Muscle layer of duodenum (tissue), 2 donors: ENCODE results near the gene NPAS4.
"Not testable (repeated sequence)": the region's sequence is repeated elsewhere in the genome, so short reads cannot be mapped to it uniquely, and the experiment has no call there.

Experiments used
- H3K27ac ChIP-seq: one replicate; pipeline ENCODE4 v1.7.0; 2013; ENCODE audit warnings: mild to moderate bottlenecking, low read length
- H3K27me3 ChIP-seq: one replicate; pipeline ENCODE4 v1.7.0; 2013; ENCODE audit warnings: low read depth, mild to moderate bottlenecking, control low read depth, low read length
- H3K36me3 ChIP-seq, 2 donors: one replicate each; pipeline ENCODE4 v1.7.0; 2013; ENCODE audit warnings: low read length in 2 of 2, control low read depth in 1 of 2, mild to moderate bottlenecking in 1 of 2; ENCODE audit not compliant: insufficient read depth in 2 of 2, control insufficient read depth in 1 of 2
- H3K4me1 ChIP-seq, 2 donors: one replicate each; pipeline ENCODE4 v1.7.0; 2013; ENCODE audit warnings: low read length in 2 of 2, mild to moderate bottlenecking in 2 of 2, control low read depth in 1 of 2, moderate library complexity in 1 of 2; ENCODE audit not compliant: insufficient read depth in 2 of 2, control insufficient read depth in 1 of 2
- H3K4me3 ChIP-seq, 2 donors: one replicate each; pipeline ENCODE4 v1.7.0; 2013; ENCODE audit warnings: low read length in 2 of 2, low read depth in 1 of 2, mild to moderate bottlenecking in 1 of 2
- H3K9me3 ChIP-seq, 2 donors: one replicate each; pipeline ENCODE4 v1.7.0; 2013; ENCODE audit warnings: low read length in 2 of 2, control low read depth in 1 of 2, mild to moderate bottlenecking in 1 of 2; ENCODE audit not compliant: control insufficient read depth in 1 of 2
- donor health status: healthy.

Gene NPAS4

GRCh38 chr11:66462911-66463310, 42.1 kb downstream of the NPAS4 start:
- H3K27me3 ChIP-seq, result no peaks in the 10 kb centered on the region
- no peaks in the 10 kb centered on the region for H3K9me3 ChIP-seq
- H3K27ac ChIP-seq, result no peak overlapping the region
- H3K36me3 ChIP-seq, result no peaks in the 10 kb centered on the region
- no peak overlapping the region for H3K4me3 ChIP-seq
- peaks cover 6% of the 10 kb centered on the region in 2 donors for H3K4me1 ChIP-seq

- not testable (repeated sequence) for H3K27ac ChIP-seq, H3K4me3 ChIP-seq, H3K9me3 ChIP-seq, H3K36me3 ChIP-seq, H3K27me3 ChIP-seq, H3K4me1 ChIP-seq
Observed at GRCh38 chr11:66464116-66464515, 43.3 kb downstream of the NPAS4 start.

DNA sequence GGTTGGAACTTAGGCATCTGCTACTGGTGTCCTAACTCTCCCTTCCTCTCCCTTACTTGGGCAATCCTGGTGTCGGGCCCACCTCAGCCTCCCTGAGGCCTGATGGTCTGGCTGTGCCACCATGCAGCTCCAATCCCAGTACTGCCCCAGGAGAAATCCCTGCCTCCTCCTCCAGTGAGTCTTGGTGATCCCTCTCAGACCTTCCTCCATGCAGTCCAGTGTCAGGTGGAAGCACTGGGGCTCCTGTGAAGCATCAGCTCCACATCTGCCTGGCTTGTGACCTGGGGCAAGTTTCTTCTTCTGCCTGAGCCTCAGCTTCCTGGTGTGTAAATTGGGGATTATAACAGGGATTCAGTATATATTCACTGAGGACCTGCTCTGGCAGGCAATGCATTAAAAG, 44.1 kb downstream of the NPAS4 start:
- no peaks in the 10 kb centered on the region for H3K36me3 ChIP-seq
- H3K27ac ChIP-seq, result no peak overlapping the region
- H3K4me1 ChIP-seq, result peaks cover 6 to 10% of the 10 kb centered on the region in 2 donors
- H3K9me3 ChIP-seq, result no peaks in the 10 kb centered on the region
- H3K27me3 ChIP-seq, result no peaks in the 10 kb centered on the region
- H3K4me3 ChIP-seq, result no peak overlapping the region

GRCh38 chr11:66465373-66466224, 44.8 kb downstream of the NPAS4 start:
- H3K4me1 ChIP-seq, result peaks cover 6 to 10% of the 10 kb centered on the region in 2 donors
- no peaks in the 10 kb centered on the region for H3K9me3 ChIP-seq
- no peaks in the 10 kb centered on the region for H3K27me3 ChIP-seq
- H3K36me3 ChIP-seq, result peaks cover 0 to 3% of the 10 kb centered on the region in 2 donors
- H3K4me3 ChIP-seq, result peak overlapping the region; percentile 70 to 72
- no peak overlapping the region for H3K27ac ChIP-seq

DNA sequence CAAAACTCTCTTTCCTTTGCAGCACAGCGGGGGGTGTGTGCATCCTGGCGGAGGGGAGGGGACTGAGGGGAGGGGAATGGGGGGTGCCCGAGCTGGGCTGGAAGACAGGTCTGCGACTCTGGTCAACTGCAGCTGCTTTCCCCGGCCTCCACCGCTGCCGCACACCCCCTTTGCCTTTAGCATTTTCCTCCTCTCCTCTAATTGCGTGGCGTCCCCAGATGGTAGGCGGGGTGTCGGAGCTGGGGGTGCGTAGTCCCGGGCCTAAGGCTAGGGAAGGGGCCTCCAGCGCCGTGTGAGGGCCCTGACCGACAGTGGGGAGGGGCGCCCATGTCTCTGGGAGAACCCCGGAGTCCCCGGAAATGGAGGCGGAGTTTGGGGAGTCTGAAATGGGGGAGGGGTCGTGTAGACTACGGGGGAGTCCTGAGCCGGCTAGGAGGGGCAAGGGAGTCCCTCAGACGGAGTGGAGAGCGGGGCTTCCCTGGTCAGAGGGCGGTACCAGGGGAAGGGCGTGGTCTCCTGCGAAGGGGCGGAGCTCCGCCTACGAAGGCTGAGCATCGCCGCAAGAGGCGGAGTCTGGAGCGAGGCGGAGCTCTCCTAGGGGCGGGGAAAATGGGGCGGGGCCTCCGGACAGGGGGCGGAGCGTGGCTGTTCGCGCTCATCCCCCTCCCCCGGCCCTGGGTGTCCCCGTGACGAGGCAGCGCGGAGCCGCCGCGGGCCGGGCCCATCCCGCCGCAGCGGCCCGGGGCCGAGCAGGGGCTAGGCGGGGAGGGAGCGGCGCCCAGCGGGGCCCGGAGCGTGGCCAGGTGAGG, 45.6 kb downstream of the NPAS4 start, which contains the start of gene PELI3:
Gene PELI3 (plus strand): TSS at position 681 of the 809 bp plus-strand sequence. CDS start 1,224 bp downstream, outside the sequence.
- H3K9me3 ChIP-seq, result no peaks in the 10 kb centered on the region
- peaks cover 2 to 9% of the 10 kb centered on the region in 2 donors for H3K36me3 ChIP-seq
- H3K27ac ChIP-seq, result peak within 1 kb of the TSS; percentile 60
- peaks cover 6 to 10% of the 10 kb centered on the region in 2 donors for H3K4me1 ChIP-seq
- peak within 1 kb of the TSS; percentile 70 to 72 for H3K4me3 ChIP-seq
- H3K27me3 ChIP-seq, result no peaks in the 10 kb centered on the region

DNA sequence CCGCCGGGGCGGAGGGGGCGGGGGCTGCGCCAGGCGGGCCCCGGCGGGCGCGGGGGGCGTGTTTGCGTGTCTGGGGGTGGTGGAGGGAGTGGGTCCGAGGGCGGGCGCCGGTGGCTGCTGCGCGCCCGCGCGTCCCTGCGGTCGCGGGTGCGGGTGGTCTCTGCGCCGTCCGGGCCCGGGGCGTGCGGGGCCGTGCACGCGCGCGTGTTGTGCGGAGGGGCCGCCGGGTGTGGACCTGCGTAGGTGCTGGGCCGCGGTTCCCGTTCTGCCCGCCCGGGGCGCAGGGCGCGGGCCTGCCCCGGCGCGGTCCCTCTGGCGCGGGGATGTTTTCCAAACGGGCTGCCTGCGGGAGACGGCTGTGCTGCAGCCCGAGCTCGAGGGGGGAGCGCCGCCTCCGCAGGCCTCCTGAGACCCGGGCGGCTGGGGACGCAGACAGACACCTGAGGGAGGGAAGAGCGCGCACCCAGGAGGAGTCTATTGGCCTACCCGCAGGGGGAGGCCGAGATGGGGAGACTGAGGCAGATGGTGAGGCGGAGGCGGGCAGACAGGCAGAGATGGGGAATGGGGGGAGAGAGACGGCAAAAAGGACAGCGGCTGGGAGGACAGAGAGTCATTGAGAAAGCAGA, 46.3 kb downstream of the NPAS4 start:
- H3K27me3 ChIP-seq, result no peaks in the 10 kb centered on the region
- peaks cover 6 to 10% of the 10 kb centered on the region in 2 donors for H3K4me1 ChIP-seq
- H3K9me3 ChIP-seq, result no peaks in the 10 kb centered on the region
- H3K36me3 ChIP-seq, result peaks cover 3 to 14% of the 10 kb centered on the region in 2 donors
- H3K27ac ChIP-seq, result no peak overlapping the region
- peak overlapping the region; percentile 50 to 71 for H3K4me3 ChIP-seq

DNA sequence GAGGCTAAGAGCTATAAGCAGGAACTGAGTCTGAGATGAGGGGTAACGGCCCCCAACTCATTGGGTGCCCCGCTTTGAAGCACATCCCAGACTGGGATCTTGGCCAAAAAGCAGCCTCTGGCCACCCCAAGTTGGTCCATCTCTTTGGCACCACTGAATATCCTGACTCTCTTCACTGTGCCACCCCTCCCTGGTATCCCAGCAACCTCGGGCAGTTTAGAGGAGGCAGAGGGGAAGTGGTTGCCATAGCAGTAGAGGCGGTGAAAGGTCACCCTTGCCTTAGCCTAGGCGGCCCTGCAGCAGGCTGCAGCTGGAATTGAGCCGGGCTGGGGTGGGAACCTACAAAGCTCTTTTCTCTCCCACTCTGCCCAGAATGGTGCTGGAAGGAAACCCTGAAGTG, 46.9 kb downstream of the NPAS4 start:
- Histone ChIP-seq H3K4me3 (peak overlapping the region; percentile 50 to 71), H3K36me3 (peaks cover 7 to 20% of the 10 kb centered on the region in 2 donors), H3K4me1 (peaks cover 6 to 10% of the 10 kb centered on the region in 2 donors), H3K9me3 (no peaks in the 10 kb centered on the region), H3K27me3 (no peaks in the 10 kb centered on the region), H3K27ac (no peak overlapping the region)

- H3K9me3 ChIP-seq, result no peaks in the 10 kb centered on the region
- no peak overlapping the region for H3K27ac ChIP-seq
- H3K36me3 ChIP-seq, result peaks cover 12 to 29% of the 10 kb centered on the region in 2 donors
- H3K27me3 ChIP-seq, result no peaks in the 10 kb centered on the region
- H3K4me3 ChIP-seq, result no peak overlapping the region
- peaks cover 6 to 10% of the 10 kb centered on the region in 2 donors for H3K4me1 ChIP-seq
Observed at GRCh38 chr11:66468691-66469090, 47.9 kb downstream of the NPAS4 start.

DNA sequence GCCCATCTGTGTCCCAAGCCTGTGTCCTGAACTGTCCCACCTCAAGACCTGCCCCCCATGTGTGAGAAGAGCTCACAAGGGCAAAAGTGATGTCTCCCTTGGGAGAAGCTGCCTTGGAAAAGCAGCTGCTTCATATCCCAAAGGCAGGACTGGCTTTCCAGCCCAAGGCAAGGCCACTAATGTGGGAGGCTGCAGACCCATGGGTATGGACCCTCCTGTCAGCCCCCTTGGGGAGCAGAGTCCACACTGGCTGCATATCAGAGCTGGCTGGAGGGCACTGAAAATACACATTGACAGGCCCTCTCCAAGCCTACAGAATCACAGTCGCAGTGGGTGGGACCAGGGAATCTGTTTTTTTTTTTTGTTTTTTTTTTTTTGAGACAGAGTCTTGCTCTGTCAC, 48.6 kb downstream of the NPAS4 start:
- Histone ChIP-seq H3K9me3 (no peaks in the 10 kb centered on the region), H3K4me1 (peaks cover 6 to 10% of the 10 kb centered on the region in 2 donors), H3K36me3 (peaks cover 18 to 36% of the 10 kb centered on the region in 2 donors), H3K27me3 (no peaks in the 10 kb centered on the region), H3K27ac (no peak overlapping the region), H3K4me3 (no peak overlapping the region)

DNA sequence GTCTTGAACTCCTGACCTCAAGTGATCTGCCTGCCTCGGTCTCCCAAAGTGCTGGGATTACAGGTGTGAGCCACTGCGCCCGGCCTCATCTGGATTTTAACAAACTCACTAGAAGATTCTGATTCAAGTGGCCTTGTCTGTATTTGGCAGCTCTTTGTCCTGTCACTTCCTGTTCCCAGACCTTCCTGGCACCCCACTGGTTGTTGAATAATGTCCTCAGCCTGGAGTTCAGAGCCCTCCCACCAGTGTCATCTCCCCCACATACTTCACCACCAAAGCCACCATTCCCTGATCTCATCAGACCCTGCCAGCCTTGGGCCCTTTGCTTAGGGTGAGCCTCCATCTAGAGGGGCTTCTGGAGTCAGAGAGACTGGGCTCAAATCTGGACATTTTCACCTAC, 49.2 kb downstream of the NPAS4 start:
- Histone ChIP-seq H3K27ac (no peak overlapping the region), H3K4me1 (peaks cover 6 to 10% of the 10 kb centered on the region in 2 donors), H3K9me3 (no peaks in the 10 kb centered on the region), H3K27me3 (no peaks in the 10 kb centered on the region), H3K4me3 (no peak overlapping the region), H3K36me3 (peaks cover 18 to 40% of the 10 kb centered on the region in 2 donors)

DNA sequence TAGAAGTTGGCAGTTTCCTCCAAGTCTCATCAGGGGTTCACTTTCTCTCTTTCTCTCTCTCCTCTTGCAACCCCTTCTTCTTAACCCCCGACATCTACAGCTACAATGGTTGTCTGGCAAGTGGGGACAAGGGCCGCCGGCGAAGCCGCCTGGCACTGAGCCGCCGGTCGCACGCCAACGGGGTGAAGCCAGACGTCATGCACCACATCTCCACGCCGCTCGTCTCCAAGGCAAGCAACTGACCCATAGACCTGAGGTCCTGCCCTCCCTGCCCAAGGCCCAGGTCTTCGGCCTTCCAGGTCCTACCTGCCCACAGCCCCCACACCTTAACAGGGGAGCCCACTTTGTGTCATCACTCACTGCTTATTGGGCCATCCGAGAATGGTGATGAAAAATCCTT, 50.3 kb downstream of the NPAS4 start:
- H3K4me1 ChIP-seq, result peaks cover 6 to 10% of the 10 kb centered on the region in 2 donors
- no peak overlapping the region for H3K27ac ChIP-seq
- H3K36me3 ChIP-seq, result peaks cover 18 to 51% of the 10 kb centered on the region in 2 donors
- no peaks in the 10 kb centered on the region for H3K9me3 ChIP-seq
- H3K4me3 ChIP-seq, result no peak overlapping the region
- no peaks in the 10 kb centered on the region for H3K27me3 ChIP-seq
